PFSK-1 (cell line): Measurements from ENCODE around the gene SLCO2B1.

Experiments
- POLR2AphosphoS5 ChIP-seq: IDR thresholded peaks from 2 replicates; pipeline ENCODE4 v1.6.1; 2012; ENCODE audit warnings: low read depth, mild to moderate bottlenecking, control low read depth, low read length, moderate library complexity
- REST ChIP-seq, 2 experiments: IDR thresholded peaks; 2 replicates each; pipeline versions ENCODE4 v1.6.1 to v1.8.0; 2011 to 2012; ENCODE audit warnings: low read depth in 2 of 2, low read length in 2 of 2, control low read depth in 1 of 2, inconsistent platforms in 1 of 2, mild to moderate bottlenecking in 1 of 2, moderate library complexity in 1 of 2; ENCODE audit not compliant: insufficient read depth in 1 of 2
- SIN3A ChIP-seq: IDR thresholded peaks from 2 replicates; pipeline ENCODE4 v1.6.1; 2012; ENCODE audit warnings: mild to moderate bottlenecking, low read length, moderate library complexity, borderline replicate concordance; ENCODE audit not compliant: insufficient read depth

GRCh38 chr11:75245356-75246005 is 94.6 kb downstream of the SLCO2B1 start:
- no peak for TF ChIP-seq SIN3A
- no peak for TF ChIP-seq REST (IDR thresholded peaks at IDR 0.05; ENCODE audit: insufficient read depth in 1 of 2, low read depth in 2 of 2, low read length in 2 of 2)
- no peak for TF ChIP-seq POLR2AphosphoS5
